HTR-8/SVneo (cell line): ENCODE measurements around the gene GJD4.

Experiments used
- DNase-seq: peaks from one replicate; pipeline ENCODE4 v3.0.0; 2011; ENCODE audit warnings: low spot score, mixed read lengths; ENCODE audit not compliant: insufficient read length
- FAIRE-seq: peaks from 2 replicates; lab custom pipeline; 2011; peaks lifted over from hg19 to GRCh38; lab: Jason Lieb, UNC

Gene GJD4

GRCh38 chr10:35642793-35643114, 37.6 kb downstream of the GJD4 start:
- FAIRE-seq (no peak), DNase-seq (no peak)

- FAIRE-seq, result no peak
These were observed 38.3 kb downstream of the GJD4 start for GRCh38 chr10:35643151-35644049.

GRCh38 chr10:35644050-35644950, 39.2 kb downstream of the GJD4 start:
- no peak for DNase-seq
- no peak for FAIRE-seq

More at GRCh38 chr10:35643151-35644049, 38.3 kb downstream of the GJD4 start:
- DNase-seq, result peak; percentile 56

- FAIRE-seq (no peak), DNase-seq (no peak)
These were observed 45.8 kb downstream of the GJD4 start for GRCh38 chr10:35650894-35651293.

GRCh38 chr10:35652824-35653223, 47.7 kb downstream of the GJD4 start:
- FAIRE-seq (no peak), DNase-seq (no peak)

- FAIRE-seq (no peak), DNase-seq (no peak)
These were observed 52.5 kb downstream of the GJD4 start for GRCh38 chr10:35657621-35658020.
